HG03558 (cell line): ENCODE data around the gene TBC1D19.
"Not testable (repeated sequence)": the region's sequence is repeated elsewhere in the genome, so short reads cannot be mapped to it uniquely, and the experiment has no call there.

Source experiments
- ATAC-seq: cut with Tn5 transposase; IDR thresholded peaks from one replicate; pipeline ENCODE4 v1.9.1; 2021; ENCODE audit warnings: moderate number of reproducible peaks; ENCODE audit not compliant: unreplicated experiment; ENCODE audit errors: extremely low read depth

TBC1D19 gene

GRCh38 chr4:26583865-26584652, at the start of gene TBC1D19:
TSS of gene TBC1D19 (plus strand) at chr4:26584084. CDS start at chr4:26584194, 110 bp downstream.
- peak; percentile 99 for ATAC-seq

- ATAC-seq = no peak
These were observed 40.9 kb upstream of the TBC1D19 start for GRCh38 chr4:26542991-26543390.

- ATAC-seq = no peak
These were observed 39.5 kb upstream of the TBC1D19 start for GRCh38 chr4:26544421-26544820.

GRCh38 chr4:26548379-26548778, 35.5 kb upstream of the TBC1D19 start:
- not testable (repeated sequence) for ATAC-seq

GRCh38 chr4:26557164-26557563, 26.7 kb upstream of the TBC1D19 start:
- no peak for ATAC-seq

- no peak for ATAC-seq
These were observed 25.6 kb upstream of the TBC1D19 start for GRCh38 chr4:26558166-26558895.

- no peak for ATAC-seq
These were observed 17.8 kb upstream of the TBC1D19 start for GRCh38 chr4:26566133-26566532.

GRCh38 chr4:26568446-26568994, 15.4 kb upstream of the TBC1D19 start:
- no peak for ATAC-seq

- ATAC-seq = no peak
These were observed 13.3 kb upstream of the TBC1D19 start for GRCh38 chr4:26570596-26570995.

GRCh38 chr4:26573389-26573794, 10.5 kb upstream of the TBC1D19 start:
- no peak for ATAC-seq

- ATAC-seq = no peak
These were observed 9.3 kb upstream of the TBC1D19 start for GRCh38 chr4:26574563-26574962.

GRCh38 chr4:26576231-26576739, 7.6 kb upstream of the TBC1D19 start:
- ATAC-seq = no peak

GRCh38 chr4:26577066-26577465, 6.8 kb upstream of the TBC1D19 start:
- no peak for ATAC-seq

GRCh38 chr4:26579169-26579568, 4.7 kb upstream of the TBC1D19 start:
- ATAC-seq = no peak

- not testable (repeated sequence) for ATAC-seq
These were observed 2.5 kb upstream of the TBC1D19 start for GRCh38 chr4:26581341-26581740.

GRCh38 chr4:26583538-26583864, 383 bp upstream of the TBC1D19 start:
- ATAC-seq = peak; percentile 36

GRCh38 chr4:26584725-26585124, 841 bp downstream of the TBC1D19 start:
- ATAC-seq = no peak

GRCh38 chr4:26589705-26590104, 5.8 kb downstream of the TBC1D19 start:
- no peak for ATAC-seq

GRCh38 chr4:26590639-26591038, 6.8 kb downstream of the TBC1D19 start:
- ATAC-seq = no peak

- not testable (repeated sequence) for ATAC-seq
These were observed 9.7 kb downstream of the TBC1D19 start for GRCh38 chr4:26593557-26593956.

GRCh38 chr4:26594371-26594770, 10.5 kb downstream of the TBC1D19 start:
- ATAC-seq = no peak
